ENCODE data around the gene AMT. TPM values are rescaled to one million over a fixed set of nuclear protein-coding genes. Genes with fewer than 3 reads are reported as not detected.
A peak's percentile ranks its signal among the peaks of the same experiment; 100 is the strongest.

Gene AMT
- total and polyA plus RNA-seq, 9 donors: 6.4 to 23.7 (median 12.1) TPM

DNA sequence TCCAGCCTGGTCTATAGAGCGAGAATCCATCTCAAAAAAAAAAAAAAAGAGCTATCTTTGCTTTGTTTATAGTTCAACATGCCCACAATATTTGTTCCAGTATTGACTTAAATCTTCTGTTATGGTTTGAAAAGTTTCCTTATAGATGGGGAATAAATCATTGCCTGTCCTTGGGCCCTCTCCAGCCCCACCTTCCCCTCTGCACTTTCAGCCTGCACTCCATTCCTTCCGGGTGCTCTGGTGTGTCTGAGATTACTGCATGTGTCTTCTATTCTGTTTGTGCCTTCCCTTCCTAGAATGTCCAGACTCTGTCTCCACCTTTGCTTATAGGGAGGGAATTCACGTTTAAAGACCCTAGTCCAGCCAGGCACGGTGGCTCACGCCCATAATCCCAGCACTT is 38.9 kb downstream of the AMT start:
- TF ChIP-seq, protein P1, sequence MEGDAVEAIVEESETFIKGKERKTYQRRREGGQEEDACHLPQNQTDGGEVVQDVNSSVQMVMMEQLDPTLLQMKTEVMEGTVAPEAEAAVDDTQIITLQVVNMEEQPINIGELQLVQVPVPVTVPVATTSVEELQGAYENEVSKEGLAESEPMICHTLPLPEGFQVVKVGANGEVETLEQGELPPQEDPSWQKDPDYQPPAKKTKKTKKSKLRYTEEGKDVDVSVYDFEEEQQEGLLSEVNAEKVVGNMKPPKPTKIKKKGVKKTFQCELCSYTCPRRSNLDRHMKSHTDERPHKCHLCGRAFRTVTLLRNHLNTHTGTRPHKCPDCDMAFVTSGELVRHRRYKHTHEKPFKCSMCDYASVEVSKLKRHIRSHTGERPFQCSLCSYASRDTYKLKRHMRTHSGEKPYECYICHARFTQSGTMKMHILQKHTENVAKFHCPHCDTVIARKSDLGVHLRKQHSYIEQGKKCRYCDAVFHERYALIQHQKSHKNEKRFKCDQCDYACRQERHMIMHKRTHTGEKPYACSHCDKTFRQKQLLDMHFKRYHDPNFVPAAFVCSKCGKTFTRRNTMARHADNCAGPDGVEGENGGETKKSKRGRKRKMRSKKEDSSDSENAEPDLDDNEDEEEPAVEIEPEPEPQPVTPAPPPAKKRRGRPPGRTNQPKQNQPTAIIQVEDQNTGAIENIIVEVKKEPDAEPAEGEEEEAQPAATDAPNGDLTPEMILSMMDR (IDR thresholded peaks at IDR 0.05): no peak
- TF ChIP-seq POLR2A (IDR thresholded peaks at IDR 0.05) (no peak), EP300 (IDR thresholded peaks at IDR 0.05) (no peak)
- no peak for DNase-seq
- WGBS, 3 donors: 38 to 55% (median 45%) methylated on average over 5 of the region's 5 CpGs

GRCh38 chr3:49378249-49378895 is 43.9 kb downstream of the AMT start:
- DNase-seq: peak; percentile 29 to 65 (median 43)
- intact Hi-C loops (cut with DNase I): no loop called here
- Histone ChIP-seq H3K36me3 (no peaks in the 10 kb centered on the region), H3K9me3 (no peaks in the 10 kb centered on the region), H3K27ac (no peak overlapping the region), H3K4me3 (no peak overlapping the region), H3K27me3 (no peaks in the 10 kb centered on the region), H3K4me1 (ENCODE audit: insufficient read depth) (peaks cover 6% of the 10 kb centered on the region)
- 31 to 40% (median 35%) methylated on average over 11 of the region's 11 CpGs for WGBS, 3 donors
- TF ChIP-seq EP300 (IDR thresholded peaks at IDR 0.05) (no peak), POLR2A (IDR thresholded peaks at IDR 0.05) (no peak)
- TF ChIP-seq, protein P1 (IDR thresholded peaks at IDR 0.05): no peak

More for the DNA sequence above, 38.9 kb downstream of the AMT start:
- peaks cover 10% of the 10 kb centered on the region for H3K4me1 ChIP-seq (ENCODE audit: insufficient read depth)
- no peak overlapping the region for H3K27ac ChIP-seq
- no peaks in the 10 kb centered on the region for H3K9me3 ChIP-seq
- no peaks in the 10 kb centered on the region for H3K36me3 ChIP-seq
- intact Hi-C loops (cut with DNase I): no loop called here
- no peaks in the 10 kb centered on the region for H3K27me3 ChIP-seq
- no peak overlapping the region for H3K4me3 ChIP-seq

GRCh38 chr3:49377483-49377882 is 44.8 kb downstream of the AMT start:
- Histone ChIP-seq H3K27me3 (no peaks in the 10 kb centered on the region), H3K36me3 (no peaks in the 10 kb centered on the region), H3K4me3 (no peak overlapping the region), H3K27ac (no peak overlapping the region), H3K9me3 (no peaks in the 10 kb centered on the region), H3K4me1 (ENCODE audit: insufficient read depth) (peaks cover 6% of the 10 kb centered on the region)
- WGBS, 3 donors: 80 to 94% (median 90%) methylated on average over 1 of the region's 1 CpG
- TF ChIP-seq EP300 (IDR thresholded peaks at IDR 0.05): no peak
- TF ChIP-seq, protein P1 (IDR thresholded peaks at IDR 0.05): no peak
- TF ChIP-seq POLR2A (IDR thresholded peaks at IDR 0.05): no peak
- no peak for DNase-seq
- intact Hi-C loops (cut with DNase I): no loop called here

- no peaks in the 10 kb centered on the region for H3K36me3 ChIP-seq
- H3K4me1 ChIP-seq (ENCODE audit: insufficient read depth): no peaks in the 10 kb centered on the region
- no peak overlapping the region for H3K27ac ChIP-seq
- H3K9me3 ChIP-seq: no peaks in the 10 kb centered on the region
- no peak for DNase-seq
- no peaks in the 10 kb centered on the region for H3K27me3 ChIP-seq
- intact Hi-C loops (cut with DNase I): no loop called here
- H3K4me3 ChIP-seq: no peak overlapping the region
- no peak for TF ChIP-seq POLR2A (IDR thresholded peaks at IDR 0.05)
- TF ChIP-seq EP300 (IDR thresholded peaks at IDR 0.05): no peak
- TF ChIP-seq, protein P1 (IDR thresholded peaks at IDR 0.05): no peak
Observed at GRCh38 chr3:49371946-49372345, 50.3 kb downstream of the AMT start.
